Uterus (tissue), 4 donors: Measurements from ENCODE around the gene TBC1D3B. TPM values are rescaled to one million over a fixed set of nuclear protein-coding genes. Genes with fewer than 3 reads are reported as not detected.
A peak's percentile ranks its signal among the peaks of the same experiment; 100 is the strongest.
"Not testable (repeated sequence)": the region's sequence is repeated elsewhere in the genome, so short reads cannot be mapped to it uniquely, and the experiment has no call there.

Experiments used
- DNase-seq, 2 donors: peaks; one replicate each; pipeline ENCODE4 v3.0.0-alpha.2; 2019 to 2020
- H3K27ac ChIP-seq, 2 donors: fragments of 200-600 bp; sonication (generic); 1 replicate in 1 of 2; 2 replicates in 1 of 2; pipeline ENCODE4 v1.5.1; 2016 to 2018
- H3K27me3 ChIP-seq, 2 donors: fragments of 200-600 bp; sonication (generic); one replicate each; pipeline ENCODE4 v1.5.1; 2018 to 2019; ENCODE audit warnings: control low read depth in 1 of 2
- H3K36me3 ChIP-seq, 2 donors: fragments of 200-600 bp; sonication (generic); one replicate each; pipeline ENCODE4 v1.5.1; 2019; ENCODE audit warnings: control low read depth in 1 of 2
- H3K4me1 ChIP-seq, 2 donors: fragments of 200-600 bp; sonication (generic); one replicate each; pipeline ENCODE4 v1.5.1; 2018 to 2019; ENCODE audit warnings: control low read depth in 1 of 2
- H3K4me3 ChIP-seq, 2 donors: fragments of 200-600 bp; sonication (generic); 1 replicate in 1 of 2; 2 replicates in 1 of 2; pipeline ENCODE4 v1.5.1; 2018 to 2019; ENCODE audit warnings: mild to moderate bottlenecking in 1 of 2
- H3K9me3 ChIP-seq, 2 donors: fragments of 200-600 bp; sonication (generic); one replicate each; pipeline ENCODE4 v1.5.1; 2019; ENCODE audit warnings: control low read depth in 1 of 2
- POLR2A ChIP-seq, 2 donors: fragments of 450-650 bp; IDR thresholded peaks; one replicate each; pipeline ENCODE4 v1.6.1; 2016; ENCODE audit warnings: antibody characterized with exemption in 2 of 2, mild to moderate bottlenecking in 1 of 2, moderate library complexity in 1 of 2
- intact Hi-C: fragments of 100-400 bp; cut with DNase I; formaldehyde crosslinking; loops from one replicate; pipeline ENCODE4 v1.15.1; 2023; ENCODE audit warnings: low total_unique reads
- total RNA-seq, 4 donors: library from RNA; depleted of rRNA in 3 of 4; stranded (reverse); fragments of >200 nt in 3 of 4; gene quantifications; one replicate each; pipeline versions ENCODE4 v1.1.0 to v1.2.4, GENCODE V29; 2014 to 2023
- TF ChIP-seq, protein P1 (sequence below), 4 experiments: fragments of 200-600 bp in 2 of 4; fragments of 450-650 bp in 2 of 4; sonication (generic) in 2 of 4; IDR thresholded peaks; one replicate each; pipeline ENCODE4 v1.5.1; 2016 to 2019; ENCODE audit warnings: antibody characterized with exemption in 4 of 4, mild to moderate bottlenecking in 2 of 4, moderate library complexity in 1 of 4
- donor health status: DM: yes; HTN: yes; CAD: no.

The TBC1D3B gene
- total RNA-seq, 4 donors from 2014 or later = 10.9 TPM; not detected in 3

DNA sequence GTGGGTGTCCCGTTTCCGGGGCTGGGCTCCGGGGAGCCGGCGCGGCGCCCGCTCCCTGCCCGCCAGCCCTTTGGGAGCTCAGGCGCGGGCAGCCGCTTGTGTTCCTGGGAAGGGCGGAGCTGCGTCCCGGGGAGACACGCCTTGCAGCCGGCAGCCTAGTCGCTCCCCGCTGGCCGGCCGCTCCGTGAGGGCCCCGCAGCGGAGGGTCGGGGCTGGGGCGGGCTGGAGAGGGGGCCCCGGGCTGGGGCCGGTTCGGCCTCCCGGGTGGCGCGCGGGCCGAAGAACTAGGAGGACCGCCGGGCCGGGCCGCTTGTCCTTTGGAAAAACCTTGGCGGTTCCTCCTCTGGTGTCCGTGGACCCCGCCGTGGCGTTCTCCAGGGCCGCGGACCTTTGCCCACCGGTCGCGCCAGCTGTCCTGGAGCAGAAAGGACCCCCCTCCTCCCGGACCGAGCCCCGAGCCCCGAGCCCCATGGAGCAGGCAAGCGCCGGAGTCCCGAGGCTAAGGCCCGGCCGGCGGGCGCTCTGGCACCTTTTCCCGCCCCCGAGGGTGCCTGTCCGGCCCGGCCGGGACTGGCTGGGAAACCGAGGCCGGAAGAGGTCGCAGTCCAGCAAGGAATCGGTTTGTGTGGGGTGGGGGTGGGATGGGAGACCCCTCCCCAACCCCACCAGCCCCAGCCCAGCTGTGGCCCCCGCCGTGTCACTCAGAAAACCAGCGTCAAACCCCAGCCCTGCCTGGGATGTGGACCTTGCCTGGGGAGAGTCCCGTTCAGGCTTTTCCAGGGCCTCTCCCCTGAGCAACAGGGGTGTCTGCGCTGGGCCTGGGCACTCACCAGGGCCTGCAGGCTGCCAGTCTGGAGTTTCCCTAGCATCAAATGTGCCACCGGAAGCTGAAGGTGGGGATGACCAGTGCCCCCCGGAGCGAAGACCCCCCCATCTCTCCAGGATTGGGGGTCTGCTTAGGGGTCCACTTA, 6.8 kb upstream of the TBC1D3B start:
- no peaks in the 10 kb centered on the region for H3K9me3 ChIP-seq
- H3K4me3 ChIP-seq = peak overlapping the region; percentile 42 to 56
- intact Hi-C loops = no loop called here
- DNase-seq = peak; percentile 9 to 22
- H3K4me1 ChIP-seq = peaks cover 0 to 6% of the 10 kb centered on the region in 2 donors
- H3K27me3 ChIP-seq = peaks cover 0 to 3% of the 10 kb centered on the region in 2 donors
- H3K36me3 ChIP-seq = no peaks in the 10 kb centered on the region
- peak overlapping the region; percentile 20 to 33 for H3K27ac ChIP-seq
- TF ChIP-seq POLR2A (IDR thresholded peaks at IDR 0.05) = no peak
- TF ChIP-seq, protein P1, sequence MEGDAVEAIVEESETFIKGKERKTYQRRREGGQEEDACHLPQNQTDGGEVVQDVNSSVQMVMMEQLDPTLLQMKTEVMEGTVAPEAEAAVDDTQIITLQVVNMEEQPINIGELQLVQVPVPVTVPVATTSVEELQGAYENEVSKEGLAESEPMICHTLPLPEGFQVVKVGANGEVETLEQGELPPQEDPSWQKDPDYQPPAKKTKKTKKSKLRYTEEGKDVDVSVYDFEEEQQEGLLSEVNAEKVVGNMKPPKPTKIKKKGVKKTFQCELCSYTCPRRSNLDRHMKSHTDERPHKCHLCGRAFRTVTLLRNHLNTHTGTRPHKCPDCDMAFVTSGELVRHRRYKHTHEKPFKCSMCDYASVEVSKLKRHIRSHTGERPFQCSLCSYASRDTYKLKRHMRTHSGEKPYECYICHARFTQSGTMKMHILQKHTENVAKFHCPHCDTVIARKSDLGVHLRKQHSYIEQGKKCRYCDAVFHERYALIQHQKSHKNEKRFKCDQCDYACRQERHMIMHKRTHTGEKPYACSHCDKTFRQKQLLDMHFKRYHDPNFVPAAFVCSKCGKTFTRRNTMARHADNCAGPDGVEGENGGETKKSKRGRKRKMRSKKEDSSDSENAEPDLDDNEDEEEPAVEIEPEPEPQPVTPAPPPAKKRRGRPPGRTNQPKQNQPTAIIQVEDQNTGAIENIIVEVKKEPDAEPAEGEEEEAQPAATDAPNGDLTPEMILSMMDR (IDR thresholded peaks at IDR 0.05) = no peak

DNA sequence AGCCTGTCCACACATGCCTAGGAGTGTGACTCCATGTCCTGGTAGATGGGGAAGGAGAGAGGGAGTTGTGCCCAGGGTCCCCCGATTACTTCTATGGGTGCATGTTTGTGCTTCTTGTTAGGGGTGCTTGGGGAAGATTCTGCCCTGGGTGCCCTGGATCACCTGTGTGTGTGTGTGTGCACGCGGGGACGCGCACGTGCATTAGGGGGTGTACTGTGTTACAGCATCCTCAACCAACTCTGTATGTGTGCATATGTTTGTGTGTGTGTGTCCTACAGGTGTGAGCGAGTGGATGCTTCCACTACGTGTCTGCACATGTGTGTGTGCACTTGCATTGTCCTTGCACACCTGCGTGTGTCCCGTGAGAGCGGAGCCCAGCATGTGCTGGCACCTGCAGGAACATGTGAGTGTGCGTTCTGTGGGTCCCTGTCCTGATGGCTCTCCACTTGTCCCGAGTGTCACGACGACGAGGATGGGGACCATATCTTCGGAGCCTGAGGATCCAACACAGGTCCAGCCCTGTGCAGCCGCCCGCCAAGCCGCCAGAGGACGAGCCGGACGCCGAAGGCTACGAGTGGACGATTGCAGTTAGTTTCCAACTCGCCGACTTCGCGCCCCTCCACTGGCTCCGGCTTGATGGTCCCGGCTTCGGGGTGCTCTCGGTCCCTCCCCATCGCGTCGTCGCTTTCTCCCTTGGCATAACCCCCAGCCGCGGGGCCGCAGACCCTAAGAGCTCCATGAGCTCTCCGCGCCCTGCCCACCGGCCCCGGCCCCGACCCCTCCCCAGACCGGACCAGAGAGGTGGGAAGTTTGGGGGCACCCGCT, 6.0 kb upstream of the TBC1D3B start:
- intact Hi-C loops = no loop called here
- no peaks in the 10 kb centered on the region for H3K36me3 ChIP-seq
- no peak for TF ChIP-seq POLR2A (IDR thresholded peaks at IDR 0.05)
- peaks cover 0 to 6% of the 10 kb centered on the region in 2 donors for H3K4me1 ChIP-seq
- H3K9me3 ChIP-seq = no peaks in the 10 kb centered on the region
- DNase-seq = peak in 1 of 2 donors; percentile 11
- peak overlapping the region; percentile 42 to 56 for H3K4me3 ChIP-seq
- peaks cover 0 to 3% of the 10 kb centered on the region in 2 donors for H3K27me3 ChIP-seq
- peak overlapping the region; percentile 20 to 33 for H3K27ac ChIP-seq

DNA sequence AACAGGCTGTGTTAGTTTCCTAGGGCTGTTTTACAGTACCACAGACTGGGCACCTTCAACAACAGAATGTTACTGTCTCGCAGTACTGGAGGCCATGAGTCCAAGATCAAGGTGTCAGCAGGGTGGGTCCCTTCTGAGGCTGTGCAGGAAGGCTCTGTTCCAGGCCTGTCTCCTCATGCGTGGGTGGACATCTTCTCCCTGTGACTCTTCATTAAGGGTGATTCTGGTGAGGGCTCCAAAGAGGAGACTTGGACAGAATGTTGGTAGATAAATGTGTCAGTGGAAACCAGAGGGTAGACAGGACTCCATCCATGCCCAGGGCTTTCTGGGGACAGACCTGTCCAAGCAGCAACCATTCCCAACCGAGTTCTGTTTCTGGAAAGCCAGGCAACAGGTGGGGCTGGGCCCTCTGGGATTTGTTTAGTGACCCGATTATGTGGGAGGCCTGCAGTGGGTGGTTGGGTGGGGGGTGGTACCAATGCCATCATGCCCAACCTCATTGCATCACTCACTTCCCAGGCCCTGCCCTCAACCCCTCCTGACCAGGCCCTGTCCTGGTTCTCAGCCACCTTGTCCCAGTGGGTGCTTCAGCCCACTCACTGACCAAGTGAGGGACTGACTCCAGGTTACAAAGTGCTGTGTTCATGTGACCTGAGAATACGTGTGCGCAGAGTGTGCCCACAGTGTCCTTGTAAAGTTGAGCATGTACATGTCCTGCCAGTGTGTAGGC, 5.2 kb upstream of the TBC1D3B start:
- H3K27ac ChIP-seq, H3K4me3 ChIP-seq, H3K27me3 ChIP-seq, H3K36me3 ChIP-seq, H3K4me1 ChIP-seq, H3K9me3 ChIP-seq, intact Hi-C loops: not testable (repeated sequence)
- peak in 1 of 2 donors; percentile 3 for DNase-seq

DNA sequence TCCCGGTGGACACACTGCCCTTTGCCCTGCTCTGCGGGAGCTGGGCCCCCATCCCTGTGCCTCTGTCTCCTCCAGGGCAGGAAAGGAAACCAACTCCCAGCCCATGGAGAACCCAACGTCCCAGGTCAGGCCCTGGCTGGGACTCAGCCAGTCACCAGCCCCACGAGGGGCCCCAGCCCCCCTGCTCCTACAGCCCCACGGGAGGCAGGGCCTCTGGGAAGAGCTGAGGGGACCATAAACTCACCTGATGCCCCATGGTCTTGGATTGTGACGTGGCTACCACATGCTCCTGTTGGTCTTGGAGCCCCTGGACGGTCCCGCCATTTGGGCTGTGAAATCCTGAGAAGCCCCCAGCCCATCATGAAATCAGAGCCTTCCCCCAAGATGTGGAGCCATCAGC, 7.6 kb downstream of the TBC1D3B start:
- H3K9me3 ChIP-seq, H3K36me3 ChIP-seq, intact Hi-C loops, H3K27ac ChIP-seq, H3K27me3 ChIP-seq, H3K4me1 ChIP-seq, H3K4me3 ChIP-seq, DNase-seq: not testable (repeated sequence)

DNA sequence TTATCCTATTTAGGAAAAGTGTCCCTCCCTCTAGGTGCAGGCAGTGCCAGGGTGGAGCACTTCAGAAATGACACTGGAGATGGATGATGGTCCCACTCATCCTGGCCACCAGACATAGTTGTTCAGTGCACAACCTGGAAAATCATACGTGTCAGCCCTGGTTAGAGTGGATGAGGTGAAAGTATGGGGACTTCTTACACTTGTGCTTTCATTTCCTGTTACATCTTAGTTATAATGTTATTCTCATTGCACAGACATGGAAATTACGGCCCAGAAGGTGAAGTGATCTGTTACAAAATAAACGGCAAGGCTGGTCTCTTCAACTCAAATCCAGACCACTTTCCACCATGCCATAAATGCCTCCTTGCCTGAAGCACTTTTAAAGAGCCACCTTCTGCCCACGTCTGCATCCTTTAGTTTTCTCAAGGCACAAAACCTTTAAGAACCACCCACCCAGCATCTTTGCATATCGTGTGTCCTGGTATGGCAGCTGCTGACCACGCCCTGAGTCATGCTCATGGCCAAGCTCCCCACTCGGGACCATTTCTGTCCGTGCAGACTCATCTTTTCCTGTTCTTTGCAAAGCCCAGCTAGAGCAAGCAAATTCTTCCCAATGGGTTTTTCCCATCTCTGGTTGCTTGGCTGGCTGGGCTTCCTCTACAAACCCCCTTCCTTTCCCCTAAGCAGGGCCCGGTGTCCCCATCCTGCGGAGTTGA, 22.4 kb downstream of the TBC1D3B start:
- intact Hi-C loops = no loop called here

More for the DNA sequence above, 22.4 kb downstream of the TBC1D3B start:
- TF ChIP-seq POLR2A (IDR thresholded peaks at IDR 0.05) = no peak
- TF ChIP-seq, protein P1 (IDR thresholded peaks at IDR 0.05) = no peak
- no peaks in the 10 kb centered on the region for H3K36me3 ChIP-seq
- DNase-seq = no peak
- no peak overlapping the region for H3K4me3 ChIP-seq
- no peaks in the 10 kb centered on the region for H3K9me3 ChIP-seq
- H3K4me1 ChIP-seq = no peaks in the 10 kb centered on the region
- H3K27ac ChIP-seq = no peak overlapping the region
- no peaks in the 10 kb centered on the region for H3K27me3 ChIP-seq
